Kidney tubule cell (primary cell): ENCODE results near the gene DLX2.

Source experiments
- DNase-seq: peaks from one replicate; pipeline ENCODE4 v3.0.0-alpha.2; 2018; ENCODE audit warnings: low spot score

The DLX2 gene

DNA sequence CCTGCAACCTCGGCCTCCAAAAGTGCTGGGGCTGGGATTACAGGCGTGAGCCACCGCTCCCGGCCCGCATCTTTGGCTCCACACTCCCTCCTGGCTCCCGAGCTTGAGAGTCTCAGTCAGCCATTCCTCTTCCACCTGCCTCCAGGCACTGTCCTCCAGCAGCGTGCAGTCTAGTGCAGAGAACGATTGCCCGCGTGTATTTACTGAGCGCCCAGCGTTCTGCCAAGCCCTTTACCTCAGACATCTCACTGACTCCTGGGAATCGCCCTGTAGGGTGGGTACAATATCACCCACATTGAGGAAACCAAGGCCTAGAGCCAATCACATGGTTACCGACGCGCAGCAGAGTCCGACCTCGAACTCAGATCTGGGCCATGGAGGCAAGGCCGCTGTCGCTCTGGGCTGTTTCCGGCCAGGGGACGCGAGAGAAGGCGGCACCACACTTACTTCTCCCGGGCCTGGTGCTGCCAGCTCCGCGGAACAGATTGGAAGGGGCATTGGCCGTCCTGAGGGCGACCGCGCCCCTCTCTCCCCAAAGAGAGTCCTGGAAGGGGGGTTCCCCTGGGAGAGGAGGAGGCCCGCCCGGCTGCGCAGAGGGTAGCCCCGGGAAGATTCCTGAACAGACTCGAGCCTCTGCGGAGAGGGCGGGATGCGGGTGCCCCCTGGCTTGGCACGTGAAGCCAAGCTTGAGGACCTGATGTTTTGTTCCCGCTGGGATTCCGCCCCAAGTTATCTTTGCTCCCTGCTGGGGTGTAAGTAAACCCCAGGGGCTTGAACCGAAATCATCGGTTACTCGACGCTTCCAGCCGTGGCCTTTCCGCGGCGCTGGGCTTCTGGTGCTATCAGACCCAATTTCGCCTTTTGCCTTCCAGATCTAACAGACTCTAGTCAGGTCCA, 5.2 kb upstream of the DLX2 start:
- no peak for DNase-seq

GRCh38 chr2:172106108-172106961, 3.6 kb upstream of the DLX2 start:
- DNase-seq = peak; percentile 47

DNA sequence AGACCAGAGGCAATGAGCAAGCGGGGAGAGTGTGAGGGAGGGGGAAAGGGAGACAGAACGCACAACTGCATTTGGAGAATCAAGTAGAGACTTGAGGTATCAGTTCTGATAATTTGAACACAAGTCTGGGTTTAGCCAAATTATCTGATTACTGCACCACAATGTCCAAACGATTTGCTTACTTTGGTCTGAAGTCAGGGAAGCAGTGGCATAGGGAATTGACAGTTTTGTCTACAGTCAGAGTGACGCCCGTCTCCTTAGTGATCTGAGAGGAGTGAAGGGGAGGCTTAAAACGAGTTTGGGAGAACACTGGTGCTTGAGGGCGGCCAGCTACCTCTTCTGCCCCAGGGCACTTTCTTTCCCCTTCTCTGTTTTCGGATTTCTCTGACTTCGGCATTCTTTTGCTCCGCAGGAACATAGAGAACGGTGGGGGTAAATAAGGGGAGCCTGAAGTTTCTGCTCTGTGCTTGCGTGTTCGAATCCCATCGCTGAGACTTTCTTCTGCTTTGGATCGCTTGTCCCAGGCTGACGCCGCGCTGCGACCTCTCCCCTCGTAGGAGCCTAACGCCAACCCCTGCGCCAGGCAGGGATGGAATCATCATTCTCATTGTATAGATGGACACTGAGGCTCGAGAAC, 2.9 kb upstream of the DLX2 start:
- no peak for DNase-seq

DNA sequence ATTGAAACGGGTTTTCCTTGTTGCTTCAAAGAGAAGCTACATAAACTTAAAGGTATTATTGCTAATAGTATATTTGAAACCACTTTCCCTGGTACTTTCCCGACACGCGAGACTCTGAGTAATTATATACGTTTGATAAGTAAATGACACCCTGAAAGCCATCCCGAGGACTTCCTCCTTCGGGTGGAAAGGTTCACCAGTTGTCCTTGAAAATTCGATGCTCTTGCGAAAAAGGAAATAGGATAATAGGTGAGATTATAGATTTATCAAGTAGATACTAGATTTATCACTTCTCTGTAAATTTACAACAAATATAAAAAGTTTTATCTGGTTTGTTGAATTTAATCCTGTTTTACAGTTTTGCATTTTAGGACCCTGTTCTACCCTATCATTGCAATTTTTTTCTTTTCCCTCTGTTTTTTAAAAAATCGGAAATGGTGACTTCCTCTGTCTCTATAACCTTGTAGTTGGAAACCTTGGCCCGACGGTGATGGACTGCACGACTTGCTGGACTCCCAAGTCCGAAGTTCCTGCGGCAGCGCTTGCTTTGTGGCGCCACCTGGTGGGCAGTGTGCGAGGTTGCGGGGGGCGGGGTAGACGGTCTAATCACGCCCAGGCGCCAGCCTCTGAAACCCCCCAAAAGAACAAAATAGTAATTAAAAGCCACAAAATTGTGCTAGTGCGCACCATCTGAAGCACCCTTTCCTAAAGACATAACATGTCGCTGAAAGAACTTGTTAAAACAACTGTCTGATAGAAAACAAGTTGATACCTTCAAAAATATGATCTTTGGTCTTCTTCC, 972 bp upstream of the DLX2 start:
- peak; percentile 83 for DNase-seq

DNA sequence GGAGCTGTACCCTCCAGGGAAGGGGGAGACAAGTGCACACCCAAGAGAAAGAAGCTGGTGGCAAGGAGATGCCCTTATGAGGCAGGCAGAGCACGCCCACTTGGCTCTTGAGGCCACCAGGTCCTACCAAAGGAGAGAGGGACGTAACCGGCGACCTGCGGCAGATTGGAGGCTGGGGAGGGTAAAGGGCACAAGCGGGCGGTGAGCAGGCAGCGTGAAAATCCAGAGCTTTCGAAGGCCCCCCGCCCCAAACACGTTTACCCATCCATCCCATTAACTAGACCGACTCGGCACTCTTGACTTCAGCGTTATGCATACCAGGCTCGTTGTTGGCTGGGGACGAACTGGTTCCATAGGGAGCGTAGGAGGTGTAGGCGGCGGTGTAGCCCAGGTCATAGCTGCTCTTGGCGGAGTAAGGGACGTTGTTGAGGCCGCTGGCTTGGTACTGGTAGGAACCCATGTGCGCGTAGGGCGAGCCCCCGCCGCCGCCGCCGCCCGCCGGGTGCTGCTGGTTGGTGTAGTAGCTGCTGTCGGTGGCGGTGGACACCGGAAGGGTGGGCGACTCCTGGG, 794 bp downstream of the DLX2 start:
- no peak for DNase-seq

- DNase-seq = no peak
Measured at GRCh38 chr2:172100935-172101820, 1.5 kb downstream of the DLX2 start.

- DNase-seq = no peak
Measured at GRCh38 chr2:172100080-172100934, 2.4 kb downstream of the DLX2 start.

DNA sequence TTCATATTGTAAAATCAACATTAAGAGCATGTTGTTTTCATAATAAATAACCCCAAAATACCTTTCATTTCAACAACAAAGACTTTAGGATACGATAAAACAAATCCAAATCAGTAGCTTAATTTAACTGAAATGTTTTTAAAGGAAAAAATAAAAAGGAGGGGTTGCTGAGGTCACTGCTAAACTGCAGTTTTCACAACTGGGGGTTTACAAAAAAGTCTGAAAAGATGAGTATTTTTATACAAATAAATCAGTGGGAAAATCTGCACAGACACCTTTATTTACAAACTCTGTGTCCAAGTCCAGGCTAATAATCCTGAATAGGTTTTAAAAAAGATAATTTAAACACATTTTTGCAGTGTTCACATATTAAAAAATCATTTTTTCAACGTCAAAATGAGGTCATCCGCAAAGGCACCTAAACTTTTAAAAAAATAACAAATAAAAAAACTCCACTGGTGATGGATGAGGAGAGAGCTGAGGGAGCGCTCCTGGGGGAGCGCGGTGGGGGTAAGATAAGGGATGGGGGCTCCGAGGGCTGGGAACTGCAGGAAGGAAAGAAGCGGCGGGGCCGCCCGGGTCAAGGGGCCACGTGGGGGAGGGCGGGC, 3.1 kb downstream of the DLX2 start:
- DNase-seq = no peak

DNA sequence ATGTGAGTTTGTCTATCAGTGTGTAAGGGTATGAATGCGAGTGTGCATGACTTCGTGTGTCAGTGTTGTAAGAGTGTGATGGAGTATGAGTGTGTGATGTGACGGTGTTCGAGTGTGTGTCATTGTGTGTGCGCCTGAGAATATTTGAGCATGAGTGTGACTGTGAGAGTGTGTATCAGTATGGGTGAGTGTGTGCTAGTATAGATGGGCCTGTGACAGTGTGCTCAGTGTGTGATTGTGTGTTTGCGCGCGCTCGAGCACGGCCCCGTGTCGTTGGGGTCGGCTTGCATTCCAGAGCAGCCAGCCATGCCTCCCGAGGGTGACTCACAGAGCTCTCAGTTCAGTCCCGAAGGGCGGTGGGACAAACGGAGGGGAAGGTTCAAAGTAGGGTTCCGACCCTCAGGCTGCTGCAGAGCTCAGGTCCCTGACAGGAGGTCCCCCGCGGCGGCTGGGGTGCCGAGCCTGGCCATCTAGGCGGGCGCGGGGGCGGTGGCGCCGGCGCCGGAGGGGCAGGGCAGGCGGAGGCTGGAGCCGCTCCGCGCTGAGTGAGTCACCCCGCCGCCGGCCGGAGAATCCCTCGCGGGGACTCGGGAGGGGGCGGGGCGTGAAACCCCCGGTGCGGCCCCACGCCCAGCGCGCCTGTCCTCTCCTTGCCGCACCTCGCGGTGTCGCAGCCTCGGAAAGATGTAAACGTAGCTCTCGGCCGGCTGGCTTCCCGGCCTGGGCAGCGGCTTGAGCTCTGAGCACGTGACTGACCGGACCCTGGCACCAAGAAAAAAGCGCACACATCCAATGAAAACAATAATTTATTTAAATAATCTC, 3.8 kb downstream of the DLX2 start:
- DNase-seq = peak; percentile 96

DNA sequence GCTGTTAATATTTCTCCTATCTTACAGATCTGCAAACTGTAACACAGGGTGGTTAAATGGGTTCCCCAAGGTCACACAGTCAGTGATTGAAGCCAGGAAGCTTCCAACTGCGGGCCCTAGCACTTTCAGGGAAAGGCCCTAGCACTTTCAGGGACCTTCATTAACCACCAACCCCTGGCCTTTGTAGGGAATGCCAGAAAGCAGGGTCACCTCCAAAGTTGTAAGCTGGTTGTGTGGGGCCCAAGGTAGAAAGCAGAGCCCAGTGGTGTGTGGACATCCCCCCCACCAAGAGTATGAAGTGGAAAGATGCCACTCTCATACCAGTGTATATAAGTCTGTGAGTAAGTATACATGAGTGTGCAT, 4.4 kb downstream of the DLX2 start:
- no peak for DNase-seq

DNA sequence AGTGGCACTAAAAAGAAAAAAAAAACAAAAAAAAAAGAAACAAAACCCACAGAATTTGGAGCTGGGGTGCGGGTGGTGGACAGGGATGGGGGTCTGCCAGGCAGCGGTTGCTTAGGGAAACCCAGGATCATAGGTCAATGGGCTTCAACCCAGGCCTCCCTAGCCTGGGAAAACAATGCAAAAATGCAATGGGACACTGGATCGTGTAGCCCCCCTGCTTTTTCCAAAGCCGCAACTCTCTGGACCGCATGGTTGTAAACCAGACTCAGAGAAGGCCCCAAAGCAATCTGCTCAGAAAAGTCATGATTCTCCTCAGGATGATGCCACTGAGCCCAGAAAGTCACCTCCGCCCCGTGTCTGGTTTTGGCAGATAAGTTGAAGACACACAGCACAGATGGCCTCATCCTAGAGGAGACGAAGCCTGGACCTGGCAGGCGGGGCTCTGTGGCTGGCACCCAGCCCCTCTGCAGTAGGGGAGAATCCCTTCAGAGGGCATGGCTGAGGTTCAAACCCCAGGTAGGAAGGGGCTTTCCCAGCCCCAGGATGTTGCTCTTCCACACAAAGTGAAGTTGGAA, 5.1 kb downstream of the DLX2 start:
- peak; percentile 77 for DNase-seq

DNA sequence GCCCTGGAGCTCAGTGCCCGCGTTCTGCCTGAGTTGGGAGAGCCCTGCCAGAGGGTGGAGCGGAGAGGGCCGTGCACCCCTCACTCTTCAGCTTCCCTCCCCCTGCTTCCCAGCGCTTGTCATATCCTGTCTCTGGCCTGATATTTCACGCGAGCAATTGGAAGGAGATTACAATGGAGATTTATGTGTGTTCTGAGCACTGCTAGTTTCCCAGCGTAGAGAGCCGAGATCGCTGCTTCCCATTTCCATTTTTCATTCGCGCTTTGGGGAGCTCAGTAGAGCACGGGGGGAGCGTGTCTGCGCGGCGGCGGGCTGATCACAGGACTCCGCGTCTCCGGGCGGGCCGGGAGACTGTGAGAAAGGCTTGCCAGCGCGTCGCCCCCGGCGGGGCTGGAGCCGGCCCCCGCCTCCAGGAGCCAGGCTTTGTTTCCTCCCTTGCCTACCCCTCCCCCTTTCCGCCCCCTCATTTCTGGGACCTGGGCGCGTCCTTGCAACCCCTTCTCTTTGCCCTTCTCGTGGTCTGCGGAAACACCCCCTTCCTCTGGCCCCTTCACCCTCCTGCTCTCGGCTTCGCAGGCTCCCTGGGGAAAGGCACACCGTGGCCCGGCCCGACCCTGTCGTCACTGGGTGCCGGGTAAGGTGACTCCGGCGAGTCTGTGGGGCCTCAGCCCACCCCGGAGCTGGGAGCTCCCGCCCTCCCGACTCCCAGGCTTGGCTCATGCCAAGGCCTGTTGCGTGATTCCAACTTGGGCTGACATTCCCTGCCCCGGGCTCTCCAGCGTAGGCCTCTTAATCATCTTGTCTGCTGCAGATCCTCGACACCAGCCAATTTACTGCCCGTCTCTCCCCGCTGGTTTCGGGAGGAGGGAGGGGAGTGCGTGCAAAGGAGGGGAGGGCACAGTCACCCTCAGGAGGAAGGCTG, 5.8 kb downstream of the DLX2 start:
- DNase-seq = peak; percentile 90

DNA sequence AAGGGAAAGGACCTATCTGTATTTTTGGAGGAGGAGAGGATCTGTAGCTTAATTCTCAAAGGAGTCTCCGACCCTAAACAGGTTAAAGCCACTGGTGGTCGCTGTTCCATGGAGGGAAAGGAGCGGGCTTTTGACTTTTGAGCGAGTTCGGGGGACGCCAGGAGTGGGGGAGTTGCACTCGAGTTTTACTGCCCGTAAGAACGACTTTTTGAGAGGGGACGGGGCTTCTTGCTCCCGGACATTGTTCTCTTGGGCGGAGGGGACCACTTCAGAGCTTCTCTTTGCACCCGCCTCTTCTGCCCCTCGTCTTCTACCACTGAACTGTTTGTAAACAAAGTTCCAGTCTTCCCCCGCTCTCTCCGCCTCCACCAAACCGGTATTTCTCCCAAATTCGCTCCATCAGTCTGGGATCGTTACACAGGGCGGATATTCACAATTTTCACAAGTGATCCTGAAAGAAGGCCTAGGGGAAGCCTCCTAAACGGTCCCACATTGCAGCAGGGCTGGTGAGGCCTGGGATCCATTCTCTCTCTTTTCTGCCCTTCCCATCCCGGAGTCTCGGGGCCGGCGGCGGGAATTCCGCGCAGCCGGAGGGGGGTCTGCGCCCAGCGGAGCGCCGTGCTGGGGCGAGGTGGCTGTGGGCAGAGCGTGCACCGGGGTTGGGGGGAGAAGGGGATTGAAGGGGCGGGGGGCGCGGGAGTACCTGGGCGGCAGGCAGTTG, 6.6 kb downstream of the DLX2 start:
- DNase-seq = no peak

DNA sequence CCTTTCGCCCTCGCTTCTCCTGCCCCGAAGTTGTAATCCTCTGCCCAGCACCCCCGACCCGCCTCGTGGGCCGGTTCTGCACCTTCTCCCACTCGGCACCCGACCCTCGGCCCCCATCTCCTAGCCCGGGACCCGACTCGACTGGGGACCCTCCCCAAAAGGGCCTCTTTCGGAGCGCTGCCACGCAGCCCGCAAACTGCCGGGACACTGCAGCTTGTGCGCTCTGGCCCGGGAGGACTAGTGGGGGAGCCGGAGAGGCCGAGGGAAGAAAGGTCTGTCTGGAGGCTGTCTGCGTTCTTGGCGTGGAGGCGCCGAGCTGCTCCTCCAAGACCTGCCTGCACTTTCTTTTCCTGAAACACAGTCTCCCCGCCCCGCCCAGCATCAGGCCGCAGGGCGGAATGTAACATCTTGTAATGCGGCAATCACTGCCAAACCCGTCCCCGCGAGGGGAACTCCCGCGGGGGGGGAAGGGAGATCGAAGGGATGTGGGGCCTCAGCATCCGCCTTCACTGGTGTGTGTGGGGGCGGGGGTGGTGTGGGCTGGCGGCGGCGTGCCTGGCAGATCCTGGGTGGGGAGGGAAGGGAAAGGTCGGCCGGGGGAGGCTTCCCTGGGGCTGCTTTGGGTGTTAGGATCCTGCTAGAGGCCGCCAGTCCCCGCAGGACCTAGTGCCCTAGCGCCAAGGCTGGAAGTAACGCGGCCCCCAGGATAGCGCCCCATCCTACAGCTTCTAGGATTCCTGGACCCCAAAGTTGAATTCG, 7.4 kb downstream of the DLX2 start:
- peak; percentile 90 for DNase-seq
